NAMALWA (cell line): ENCODE measurements around the gene SPRN.
A peak's percentile ranks its signal among the peaks of the same experiment; 100 is the strongest.

ENCODE experiments used
- DNase-seq: peaks from one replicate; pipeline ENCODE4 v3.0.0-alpha.2; 2015; ENCODE audit warnings: low spot score

SPRN gene

DNA sequence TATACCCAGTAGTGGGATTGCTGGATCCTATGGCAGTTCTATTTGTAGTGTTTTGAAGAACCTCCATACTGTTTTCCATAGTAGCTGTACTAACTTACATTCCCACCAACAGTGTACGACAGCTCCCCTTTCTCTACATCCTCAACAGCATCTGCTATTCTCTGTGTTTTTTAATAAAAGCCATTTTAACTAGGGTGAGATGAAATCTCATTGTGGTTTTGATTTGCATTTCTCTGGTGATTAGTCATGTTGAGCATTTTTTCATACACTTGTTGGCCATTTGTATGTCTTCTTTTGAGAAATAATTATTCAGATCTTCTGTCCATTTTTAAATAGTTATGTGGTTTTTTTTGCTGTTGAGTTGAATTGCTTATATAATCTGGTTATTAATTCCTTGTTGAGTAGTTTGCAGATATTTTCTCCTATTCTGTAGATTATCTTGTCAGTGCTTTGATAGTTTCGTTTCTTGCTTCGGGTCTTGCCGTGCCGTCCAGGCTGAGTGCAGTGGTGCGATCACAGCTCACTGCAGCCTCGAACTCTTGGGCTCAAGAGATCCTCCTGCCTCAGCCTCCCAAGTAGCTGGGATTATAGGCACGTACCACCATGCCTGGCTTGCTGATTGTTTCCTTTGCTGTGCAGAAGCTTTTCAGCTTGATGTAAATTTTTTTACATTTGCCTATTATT lies 18.4 kb downstream of the SPRN start:
- no peak for DNase-seq

DNA sequence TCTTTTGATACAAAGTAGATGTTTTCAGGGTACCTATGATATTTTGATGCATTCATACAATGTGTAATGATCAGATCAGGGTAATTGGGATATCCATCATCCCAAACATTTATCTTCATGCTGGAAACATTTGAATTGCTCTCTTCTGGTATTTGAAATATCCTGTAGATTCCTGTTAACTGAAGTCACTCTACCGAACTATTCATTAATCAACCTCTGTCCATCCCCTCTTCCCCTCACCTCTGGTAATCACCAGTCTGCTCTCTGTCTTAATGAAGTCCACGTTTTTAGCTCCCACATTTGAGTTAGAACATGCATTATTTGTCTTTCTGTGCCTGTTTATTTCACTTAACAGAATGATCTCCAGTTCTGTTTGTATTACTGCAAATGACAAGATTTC lies 19.2 kb downstream of the SPRN start:
- no peak for DNase-seq

DNA sequence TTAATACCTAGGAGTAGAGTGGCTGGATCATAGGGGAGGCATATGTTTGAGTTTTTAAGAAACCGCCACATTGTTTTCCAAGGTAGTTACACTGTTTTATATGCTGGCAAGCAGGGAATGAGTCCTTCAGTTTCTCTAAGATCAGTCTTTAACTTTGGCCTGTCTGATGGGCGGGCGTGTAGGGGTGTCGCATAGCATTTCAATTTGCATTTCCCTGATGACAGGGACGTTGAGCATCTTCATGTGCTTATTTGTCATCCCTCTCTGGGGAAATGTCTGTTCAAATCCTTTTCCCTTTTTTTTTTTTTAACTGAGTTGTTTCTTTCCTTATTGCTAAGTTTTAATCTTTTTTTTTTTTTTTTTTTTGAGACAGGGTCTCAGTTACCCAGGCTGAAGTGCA lies 20.6 kb downstream of the SPRN start:
- no peak for DNase-seq

DNA sequence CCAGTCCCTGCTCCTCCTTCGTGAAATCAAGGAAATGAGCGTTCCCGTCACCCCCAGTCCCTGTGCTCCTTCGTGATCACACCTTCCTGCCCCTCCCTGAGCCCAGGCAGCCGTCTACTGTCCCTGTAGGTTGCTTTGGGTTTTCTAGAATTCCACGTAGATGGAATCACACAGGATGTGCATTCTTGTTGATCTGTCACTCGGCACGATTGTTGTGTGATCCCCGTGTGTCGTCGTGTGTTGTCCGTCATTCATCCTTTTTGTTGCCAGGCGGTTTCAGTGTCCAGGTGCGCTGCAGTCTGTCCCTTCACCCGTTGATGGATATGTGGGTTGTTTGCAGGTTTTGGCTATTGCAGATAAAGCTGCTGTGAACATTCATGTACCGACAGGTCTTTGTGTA lies 21.1 kb downstream of the SPRN start:
- DNase-seq = no peak

DNA sequence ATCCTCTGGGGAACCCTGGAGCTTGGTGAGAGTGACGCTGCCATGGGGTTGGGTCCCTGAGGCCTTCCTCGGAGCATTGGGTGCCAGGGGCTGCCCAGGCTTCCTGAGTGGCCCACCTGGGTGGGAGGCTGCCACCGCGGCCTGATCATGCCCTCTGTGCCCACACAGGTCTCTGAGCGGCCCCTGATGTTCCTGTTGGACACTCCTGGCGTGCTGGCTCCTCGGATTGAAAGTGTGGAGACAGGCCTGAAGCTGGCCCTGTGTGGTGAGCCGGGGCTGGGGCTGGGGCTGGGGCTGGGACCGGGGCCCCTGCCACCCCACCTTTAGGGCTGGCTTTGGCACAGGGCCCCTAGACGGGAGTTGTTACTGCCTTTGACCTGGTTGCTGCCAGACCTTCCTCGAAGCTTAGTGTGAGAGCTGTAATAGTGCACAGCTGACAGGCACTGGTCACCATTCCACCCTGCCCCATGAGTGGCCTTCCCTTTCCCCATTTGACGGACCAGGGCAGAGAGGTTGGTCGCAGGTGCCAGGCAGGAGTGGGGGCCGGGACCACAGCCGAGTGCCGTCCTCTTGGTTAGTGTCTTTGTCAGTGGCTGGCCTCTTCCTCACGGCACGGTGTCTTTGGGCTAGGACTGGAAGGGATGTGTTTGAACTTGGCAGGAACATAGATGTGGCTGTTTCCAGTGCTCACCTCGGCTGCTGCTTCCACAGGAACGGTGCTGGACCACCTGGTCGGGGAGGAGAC lies 22.3 kb downstream of the SPRN start:
- DNase-seq = no peak

DNA sequence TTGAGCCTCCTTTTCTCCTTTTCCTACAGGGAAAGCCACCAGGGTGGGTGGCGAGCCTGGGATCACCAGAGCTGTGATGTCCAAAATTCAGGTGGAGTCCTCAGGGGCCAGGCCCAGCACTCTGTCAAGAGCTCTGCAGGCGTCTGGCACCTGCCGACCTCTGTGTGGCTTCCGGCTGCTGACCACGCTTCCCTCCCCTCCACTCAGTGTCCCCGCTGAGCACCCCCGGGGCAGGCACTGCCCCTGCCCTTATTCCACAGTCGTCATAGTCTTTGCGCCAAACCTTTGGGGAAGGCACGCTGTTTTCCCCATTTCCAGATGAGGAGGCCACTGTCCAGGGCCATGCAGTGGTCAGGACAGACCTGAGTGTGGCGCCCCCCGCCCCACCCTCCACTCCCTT lies 22.9 kb downstream of the SPRN start:
- DNase-seq = no peak

DNA sequence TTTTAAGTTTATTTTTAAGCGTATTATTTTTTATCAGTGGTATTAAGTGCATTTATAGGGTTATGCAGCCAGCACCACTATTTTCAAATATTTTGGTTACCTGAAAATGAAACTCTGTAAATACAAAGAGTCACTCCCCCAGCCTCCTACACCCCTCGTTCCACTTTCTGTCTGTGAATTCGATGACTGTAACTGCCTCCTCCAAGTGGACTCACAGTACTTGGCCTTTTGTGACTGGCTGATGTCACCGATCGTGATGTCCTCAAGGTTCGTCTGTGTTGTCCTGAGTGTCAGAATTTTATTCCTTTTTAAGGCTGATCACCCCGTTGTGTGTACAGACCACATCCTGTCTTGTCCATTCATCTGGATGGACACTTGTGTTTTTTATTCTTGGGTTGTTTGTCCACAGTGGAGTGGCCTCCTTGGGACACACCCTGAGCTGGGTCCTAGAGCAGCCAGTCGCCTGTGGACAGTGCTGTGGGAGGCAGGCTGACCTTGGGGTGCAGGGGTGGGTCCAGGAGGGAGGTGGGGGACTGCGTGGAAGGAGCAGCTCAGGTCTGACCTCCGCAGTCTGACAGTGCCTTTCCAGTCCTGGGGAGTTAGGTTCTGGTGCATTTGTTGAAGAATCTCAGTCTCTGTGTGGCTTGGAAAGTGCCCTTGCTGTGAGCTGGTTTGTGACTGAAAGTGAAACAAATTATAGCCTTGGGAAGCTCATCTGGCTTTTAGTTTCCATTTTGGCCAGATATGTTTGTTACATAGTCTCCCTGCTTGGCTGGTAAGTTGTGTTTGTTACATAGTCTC lies 23.6 kb downstream of the SPRN start:
- peak; percentile 27 for DNase-seq

DNA sequence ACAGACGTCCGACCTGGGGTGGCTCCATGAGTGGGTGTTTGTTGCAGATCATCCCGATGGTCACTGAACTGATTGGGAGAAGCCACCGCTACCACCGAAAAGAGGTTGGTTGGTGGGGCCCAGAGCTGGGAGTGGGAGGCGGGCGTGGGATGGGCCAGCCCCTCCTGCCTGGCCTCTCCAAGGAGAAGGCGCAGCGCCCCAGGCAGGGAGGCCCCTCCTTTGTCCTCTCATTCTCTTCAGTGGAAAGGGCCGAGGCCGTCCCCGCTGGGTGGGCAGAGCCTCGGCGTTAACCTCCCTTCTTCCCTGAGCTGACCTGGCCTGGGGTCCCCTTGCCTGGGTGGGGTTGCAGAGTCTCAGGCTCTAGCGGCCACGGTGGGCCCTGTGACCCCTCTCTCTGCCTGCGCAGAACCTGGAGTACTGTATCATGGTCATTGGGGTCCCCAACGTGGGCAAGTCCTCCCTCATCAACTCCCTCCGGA lies 25.3 kb downstream of the SPRN start:
- DNase-seq = no peak

DNA sequence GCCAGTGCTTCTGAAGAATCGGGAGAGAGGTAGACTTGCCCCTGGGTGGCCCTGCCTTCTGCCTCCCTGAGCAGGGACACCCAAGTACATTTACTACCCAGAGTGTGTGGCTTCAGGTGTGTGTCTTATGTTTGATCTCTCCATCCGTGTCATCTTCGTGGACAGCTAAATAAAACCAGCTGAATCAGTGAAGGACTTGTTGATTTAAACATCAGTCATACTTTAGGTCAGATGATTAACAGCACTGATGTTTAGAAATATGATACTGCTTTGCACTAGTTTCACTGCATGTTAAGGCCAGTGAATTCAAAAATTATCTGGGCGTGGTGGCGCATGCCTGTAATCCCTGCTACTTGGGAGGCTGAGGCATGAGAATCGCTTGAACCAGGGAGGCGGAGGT lies 26.5 kb downstream of the SPRN start:
- no peak for DNase-seq

DNA sequence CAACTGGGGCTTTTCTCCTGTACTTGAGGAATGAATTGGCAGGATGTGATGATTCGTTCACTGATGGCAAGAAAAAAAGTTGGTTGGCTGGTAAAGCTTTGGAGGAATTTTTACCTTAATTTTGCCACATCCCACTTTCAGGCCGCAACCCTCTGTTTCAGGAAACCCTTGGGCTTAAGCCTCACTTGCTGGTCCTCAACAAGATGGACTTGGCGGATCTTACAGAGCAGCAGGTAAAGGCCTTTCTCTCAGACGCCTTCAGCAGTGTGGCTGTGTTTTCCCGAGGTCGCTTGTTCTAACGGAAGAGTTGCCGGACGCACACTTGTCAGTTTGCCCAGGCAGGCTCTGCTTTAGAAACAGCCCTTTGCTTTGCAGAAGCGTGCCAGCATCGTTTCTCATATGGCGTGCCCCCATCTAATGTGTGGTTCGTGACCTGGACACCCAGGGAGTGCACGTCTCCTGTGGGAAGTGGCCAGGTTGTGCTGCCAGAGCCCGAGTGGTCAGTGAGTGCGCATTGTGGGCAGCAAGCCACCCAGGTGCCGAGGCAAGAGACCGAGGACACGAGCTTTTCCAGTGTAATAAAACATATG lies 28.3 kb downstream of the SPRN start:
- DNase-seq = no peak

DNA sequence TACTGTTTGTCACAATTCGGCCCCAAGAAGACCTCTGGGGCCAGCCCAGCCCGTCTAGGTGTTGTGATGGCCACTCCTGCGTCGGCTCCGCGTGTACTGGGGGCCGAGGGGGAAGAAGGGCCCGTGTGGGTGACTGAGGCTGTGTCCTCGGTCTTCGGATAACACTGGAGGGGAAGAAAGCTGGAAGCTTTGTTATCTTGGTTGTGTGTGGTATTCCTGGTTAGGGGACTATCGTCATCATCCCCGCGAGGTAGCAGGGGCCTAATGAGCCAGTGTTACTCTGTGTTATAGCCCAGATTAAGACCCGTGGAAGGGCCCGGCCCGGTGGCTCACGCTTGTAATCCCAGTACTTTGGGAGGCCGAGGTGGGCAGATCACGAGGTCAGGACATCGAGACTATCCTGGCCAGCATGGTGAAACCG lies 29.6 kb downstream of the SPRN start:
- DNase-seq = no peak

DNA sequence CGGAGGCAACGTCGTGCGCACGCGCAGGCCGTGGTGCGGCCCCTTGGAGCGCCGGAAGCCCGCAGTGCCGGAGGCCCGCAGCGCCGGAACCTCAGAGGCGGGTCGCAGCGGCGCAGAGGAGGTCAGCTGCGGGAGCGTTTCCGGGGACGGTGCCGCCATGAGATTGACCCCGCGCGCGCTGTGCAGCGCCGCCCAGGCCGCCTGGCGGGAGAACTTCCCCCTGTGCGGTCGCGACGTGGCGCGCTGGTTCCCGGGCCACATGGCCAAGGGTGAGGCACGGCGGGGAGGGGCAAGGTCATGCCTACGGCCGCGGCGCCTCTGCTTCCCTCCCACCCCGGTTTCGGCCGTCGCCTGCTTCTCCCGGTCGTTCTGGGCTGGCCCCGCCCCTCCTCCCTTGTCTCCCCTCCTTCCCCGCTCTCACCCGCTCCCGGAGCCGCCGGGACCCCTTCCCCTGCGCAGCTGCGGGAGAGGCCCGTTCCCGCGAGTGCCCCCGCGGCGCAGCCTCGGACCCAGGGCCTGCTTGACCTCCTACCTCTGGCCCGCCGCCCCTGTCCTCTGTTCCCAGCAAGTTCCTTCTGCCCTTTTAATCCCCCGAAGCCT lies 30.3 kb downstream of the SPRN start, which contains the start of gene MTG1:
Gene MTG1 (plus strand): TSS at position 94 of the 600 bp plus-strand sequence. CDS start 64 bp downstream, at position 158.
- peak; percentile 97 for DNase-seq

DNA sequence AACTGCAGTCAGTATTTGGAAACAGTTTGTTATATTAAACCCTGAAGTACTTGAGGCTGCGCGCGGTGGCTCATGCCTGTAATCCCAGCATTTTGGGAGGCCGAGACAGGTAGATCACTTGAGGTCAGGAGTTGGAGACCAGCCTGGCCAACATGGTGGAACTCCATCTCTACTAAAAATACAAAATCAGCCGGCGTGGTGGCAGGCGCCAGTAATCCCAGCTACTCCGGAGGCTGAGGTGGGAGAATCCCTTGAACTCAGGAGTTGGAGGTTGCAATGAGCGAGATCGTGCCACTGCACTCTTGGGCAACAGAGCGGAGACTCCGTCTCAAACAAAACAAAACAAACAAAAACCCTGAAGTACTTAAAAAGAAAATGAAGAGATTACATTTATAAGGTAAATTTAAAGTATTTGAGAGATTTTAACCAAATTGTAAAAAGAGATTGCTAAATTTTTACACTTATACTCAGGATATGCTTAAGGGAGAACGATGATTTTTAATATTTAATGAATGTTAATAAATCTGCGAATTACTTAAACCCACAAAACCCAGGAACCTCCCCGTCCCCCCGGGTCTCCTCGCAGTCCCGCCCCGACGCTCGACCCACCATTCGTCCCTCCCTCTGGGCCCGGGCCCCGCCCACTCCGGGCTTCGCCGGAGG lies 30.9 kb downstream of the SPRN start:
- DNase-seq = no peak

DNA sequence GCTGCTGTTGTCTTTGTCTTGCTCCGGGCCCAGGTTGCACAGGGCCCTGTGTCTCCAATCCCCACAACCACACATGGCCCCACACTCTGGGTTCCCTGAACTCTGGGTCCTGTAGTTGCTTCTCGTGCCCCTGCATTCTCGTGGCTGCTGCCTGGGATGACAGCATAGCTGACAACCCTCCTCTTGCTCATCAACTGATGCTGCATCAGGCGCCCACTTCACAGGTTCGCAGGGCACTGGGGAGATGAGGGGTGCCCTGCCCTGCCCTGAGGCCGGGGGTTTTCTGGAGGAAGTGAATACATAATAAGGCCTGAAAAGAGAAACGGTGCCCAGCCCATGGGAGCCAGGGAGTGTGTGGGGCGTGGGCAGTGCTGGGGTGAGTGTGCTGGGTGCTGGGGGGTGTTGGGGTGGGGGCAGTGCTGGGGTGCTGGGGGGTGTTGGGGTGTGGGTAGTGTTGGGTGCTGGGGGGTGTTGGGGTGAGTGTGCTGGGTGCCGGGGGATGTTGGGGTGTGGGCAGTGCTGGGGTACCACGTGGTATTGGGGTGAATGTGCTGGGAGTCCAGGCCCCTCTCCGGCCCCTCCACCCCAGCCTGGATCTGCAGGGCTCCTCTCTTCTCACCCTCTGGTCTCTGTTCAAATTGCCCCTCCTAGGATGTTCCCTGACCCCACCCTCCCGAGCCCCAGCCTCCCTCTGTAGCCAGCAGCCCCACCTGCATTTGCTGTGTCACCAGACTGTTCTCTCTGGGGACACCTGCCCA lies 32.5 kb downstream of the SPRN start:
- peak; percentile 31 for DNase-seq

DNA sequence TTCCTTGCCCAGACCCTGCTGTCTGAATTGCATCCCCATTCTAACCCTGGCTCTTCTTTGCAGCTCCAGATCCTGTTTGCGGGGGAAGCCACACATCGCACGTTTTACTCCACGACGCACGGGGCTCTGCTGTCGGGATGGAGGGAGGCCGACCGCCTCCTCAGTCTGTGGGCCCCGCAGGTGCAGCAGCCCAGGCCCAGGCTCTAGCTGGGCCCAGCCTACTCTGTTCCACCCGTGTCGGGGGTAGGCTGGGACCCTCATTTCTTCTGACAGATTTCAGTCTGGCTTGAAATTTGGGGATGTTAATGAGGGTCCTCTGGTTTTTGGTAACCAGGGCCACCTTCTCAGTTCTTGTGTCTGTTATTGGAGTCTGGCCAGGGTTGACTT lies 33.2 kb downstream of the SPRN start:
- no peak for DNase-seq

DNA sequence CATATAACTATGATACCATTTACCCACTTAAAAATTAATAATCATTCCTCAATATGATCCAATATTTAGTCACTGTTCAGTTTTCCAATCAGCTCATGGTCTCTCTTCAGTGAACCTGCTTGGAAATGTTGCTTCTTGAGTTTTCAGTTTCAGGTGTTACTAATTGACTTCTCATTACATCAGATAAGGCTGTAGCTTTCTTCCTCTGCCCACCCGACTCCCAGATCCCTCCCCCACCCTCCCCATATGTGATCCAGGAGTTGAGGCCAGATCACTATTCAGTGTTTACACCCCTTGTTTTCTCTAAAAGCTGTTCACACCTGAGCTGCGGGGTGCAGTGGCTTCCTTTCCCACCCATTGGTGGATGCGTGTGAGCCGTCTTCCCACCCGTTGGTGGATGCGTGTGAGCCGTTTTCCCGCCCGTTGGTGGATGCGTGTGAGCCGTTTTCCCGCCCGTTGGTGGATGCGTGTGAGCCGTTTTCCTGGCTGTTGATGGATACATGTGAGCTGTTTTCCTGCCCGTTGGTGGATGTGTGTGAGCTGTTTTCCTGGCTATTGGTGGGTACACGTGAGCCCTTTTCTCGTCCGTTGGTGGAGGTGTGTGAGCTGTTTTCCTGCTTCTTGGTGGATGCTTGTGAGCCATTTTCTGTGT lies 33.7 kb downstream of the SPRN start:
- no peak for DNase-seq

DNA sequence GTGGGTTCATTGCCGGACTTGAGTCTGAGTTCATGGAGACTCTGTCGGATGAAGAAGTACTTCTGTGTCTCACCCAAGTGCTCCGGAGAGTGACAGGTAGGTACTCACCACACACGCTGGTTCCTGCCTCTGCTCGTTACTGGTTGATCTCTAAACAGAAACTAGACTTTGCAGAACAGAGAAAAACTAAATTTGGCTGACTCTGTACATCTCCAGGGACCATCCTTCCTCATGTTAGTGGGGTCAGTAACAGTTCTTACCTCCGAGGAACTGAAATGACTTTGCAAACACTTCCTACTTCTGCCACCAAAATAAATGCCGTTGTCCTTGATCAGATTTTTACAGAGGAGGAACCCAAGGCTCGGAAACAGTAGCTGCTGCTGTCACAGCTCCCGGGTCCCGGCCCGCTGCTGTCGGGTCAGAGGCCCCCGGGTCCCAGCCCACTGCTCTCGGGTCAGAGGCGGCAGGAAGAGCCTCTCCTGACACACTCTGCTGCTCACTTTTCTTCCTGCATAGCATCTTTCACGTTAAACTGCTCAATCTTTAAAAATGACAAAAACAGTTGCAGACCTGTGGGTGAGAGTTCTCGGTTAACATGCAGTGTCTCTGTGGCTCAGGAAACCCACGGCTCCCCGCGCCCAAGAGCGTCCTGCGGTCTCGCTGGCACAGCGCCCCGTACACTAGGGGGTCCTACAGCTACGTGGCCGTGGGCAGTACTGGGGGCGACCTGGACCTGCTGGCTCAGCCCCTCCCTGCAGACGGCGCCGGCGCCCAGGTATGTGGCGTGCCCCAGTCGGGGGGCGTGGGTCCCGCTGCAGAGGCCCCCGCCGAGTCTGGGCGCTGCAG lies 35.2 kb downstream of the SPRN start:
- peak; percentile 93 for DNase-seq

DNA sequence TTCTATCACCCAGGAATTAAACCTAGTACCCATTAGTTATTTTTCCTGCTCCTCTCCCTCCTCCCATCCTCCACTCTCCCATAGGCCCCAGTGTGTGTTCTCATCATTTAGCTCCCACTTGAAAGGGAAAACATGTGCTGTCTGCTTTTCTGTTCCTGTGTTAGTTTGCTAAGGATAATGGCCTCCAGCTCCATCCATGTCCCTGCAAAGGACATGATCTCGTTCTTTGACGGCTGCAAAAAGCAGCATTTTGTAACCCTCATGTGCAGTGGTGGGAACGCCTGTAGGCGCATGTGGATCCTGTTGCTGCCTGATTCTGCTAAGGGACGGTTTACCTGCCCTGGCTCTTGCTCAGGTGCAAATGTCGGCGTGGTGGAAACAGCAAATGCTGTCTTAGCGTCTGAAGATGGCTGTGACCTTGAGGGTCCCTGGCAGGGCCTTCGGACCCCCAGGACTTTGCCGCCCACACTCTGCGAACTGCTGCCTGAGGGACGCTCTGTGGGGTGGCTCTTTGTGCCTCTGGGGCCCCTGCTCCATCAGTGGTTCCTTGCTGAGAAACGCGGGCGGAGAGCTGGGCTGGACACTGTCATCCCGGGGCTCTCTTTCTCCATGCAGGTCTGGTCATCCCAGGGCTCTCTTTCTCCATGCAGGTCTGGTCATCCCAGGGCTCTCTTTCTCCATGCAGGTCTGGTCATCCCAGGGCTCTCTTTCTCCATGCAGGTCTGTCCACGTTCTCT lies 36.0 kb downstream of the SPRN start:
- DNase-seq = peak; percentile 27
